Bronchial epithelial cell (primary cell): Measurements from ENCODE around the gene PARP3. TPM values are rescaled to one million over a fixed set of nuclear protein-coding genes. Genes with fewer than 3 reads are reported as not detected.
A peak's percentile ranks its signal among the peaks of the same experiment; 100 is the strongest.

Experiments used
- DNase-seq: peaks from one replicate; pipeline ENCODE4 v3.0.0-alpha.2; 2010; ENCODE audit warnings: low read depth
- FAIRE-seq: peaks from 2 replicates; lab custom pipeline; 2011; peaks lifted over from hg19 to GRCh38; lab: Jason Lieb, UNC
- H3K27me3 ChIP-seq: 2 replicates; pipeline ENCODE4 v1.5.1; 2011; ENCODE audit warnings: low read length; ENCODE audit not compliant: control insufficient read depth, insufficient read depth
- H3K36me3 ChIP-seq: 2 replicates; pipeline ENCODE4 v1.5.1; 2011; ENCODE audit warnings: low read length; ENCODE audit not compliant: control insufficient read depth, insufficient read depth
- H3K4me3 ChIP-seq: 2 replicates; pipeline ENCODE4 v1.5.1; 2011; ENCODE audit warnings: mild to moderate bottlenecking, low read depth, low read length, control low read depth
- total RNA-seq: library from RNA; depleted of rRNA; stranded (reverse); fragments of >200 nt; gene quantifications from 2 replicates; pipeline ENCODE4 v1.2.1, GENCODE V29; 2014
- TF ChIP-seq, protein P1 (sequence below): IDR thresholded peaks from 2 replicates; pipeline ENCODE4 v1.5.1; 2011; ENCODE audit warnings: mild to moderate bottlenecking, moderate library complexity, low read length, control low read depth, inconsistent platforms; ENCODE audit not compliant: insufficient read depth, severe bottlenecking

The PARP3 gene
- total RNA-seq, 1 donor from 2014 or later: 5.0 TPM

DNA sequence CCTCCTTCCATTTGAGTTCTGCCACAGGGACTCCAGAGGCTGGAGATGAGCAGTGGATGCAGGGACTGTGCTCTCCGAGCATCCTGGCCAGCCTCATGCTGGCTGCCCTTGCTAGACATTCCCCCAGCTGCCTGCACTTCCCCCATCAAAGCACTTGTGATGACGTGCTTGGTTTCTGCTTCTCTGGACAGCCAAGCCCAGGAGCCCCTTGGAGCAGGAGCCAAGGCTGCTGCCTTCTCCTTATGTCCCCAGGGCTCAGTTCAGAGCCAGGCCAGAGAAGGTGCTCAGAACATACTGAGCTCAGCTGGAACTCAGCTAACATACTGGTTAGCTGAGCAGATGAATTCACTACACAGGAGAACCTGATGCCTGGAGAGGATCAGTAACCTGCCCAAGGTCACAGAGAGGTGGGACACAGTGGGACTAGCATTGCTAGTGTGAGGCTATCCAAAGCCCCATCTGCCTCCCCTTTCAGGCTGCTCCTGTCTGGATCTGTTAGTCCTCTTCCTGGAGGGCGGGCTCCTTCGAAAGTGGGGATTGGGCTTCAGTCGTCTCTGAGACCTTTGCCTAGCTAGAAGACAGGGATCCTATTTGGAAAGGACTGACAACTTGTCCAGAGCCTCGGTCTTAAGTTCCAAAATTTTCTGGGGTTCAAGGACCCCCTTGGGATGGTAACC is 20.8 kb downstream of the PARP3 start:
- FAIRE-seq: no peak
- Histone ChIP-seq H3K27me3 (no peaks in the 10 kb centered on the region), H3K36me3 (peaks cover 1% of the 10 kb centered on the region), H3K4me3 (no peak overlapping the region)
- DNase-seq: no peak
- TF ChIP-seq, protein P1, sequence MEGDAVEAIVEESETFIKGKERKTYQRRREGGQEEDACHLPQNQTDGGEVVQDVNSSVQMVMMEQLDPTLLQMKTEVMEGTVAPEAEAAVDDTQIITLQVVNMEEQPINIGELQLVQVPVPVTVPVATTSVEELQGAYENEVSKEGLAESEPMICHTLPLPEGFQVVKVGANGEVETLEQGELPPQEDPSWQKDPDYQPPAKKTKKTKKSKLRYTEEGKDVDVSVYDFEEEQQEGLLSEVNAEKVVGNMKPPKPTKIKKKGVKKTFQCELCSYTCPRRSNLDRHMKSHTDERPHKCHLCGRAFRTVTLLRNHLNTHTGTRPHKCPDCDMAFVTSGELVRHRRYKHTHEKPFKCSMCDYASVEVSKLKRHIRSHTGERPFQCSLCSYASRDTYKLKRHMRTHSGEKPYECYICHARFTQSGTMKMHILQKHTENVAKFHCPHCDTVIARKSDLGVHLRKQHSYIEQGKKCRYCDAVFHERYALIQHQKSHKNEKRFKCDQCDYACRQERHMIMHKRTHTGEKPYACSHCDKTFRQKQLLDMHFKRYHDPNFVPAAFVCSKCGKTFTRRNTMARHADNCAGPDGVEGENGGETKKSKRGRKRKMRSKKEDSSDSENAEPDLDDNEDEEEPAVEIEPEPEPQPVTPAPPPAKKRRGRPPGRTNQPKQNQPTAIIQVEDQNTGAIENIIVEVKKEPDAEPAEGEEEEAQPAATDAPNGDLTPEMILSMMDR: no peak

DNA sequence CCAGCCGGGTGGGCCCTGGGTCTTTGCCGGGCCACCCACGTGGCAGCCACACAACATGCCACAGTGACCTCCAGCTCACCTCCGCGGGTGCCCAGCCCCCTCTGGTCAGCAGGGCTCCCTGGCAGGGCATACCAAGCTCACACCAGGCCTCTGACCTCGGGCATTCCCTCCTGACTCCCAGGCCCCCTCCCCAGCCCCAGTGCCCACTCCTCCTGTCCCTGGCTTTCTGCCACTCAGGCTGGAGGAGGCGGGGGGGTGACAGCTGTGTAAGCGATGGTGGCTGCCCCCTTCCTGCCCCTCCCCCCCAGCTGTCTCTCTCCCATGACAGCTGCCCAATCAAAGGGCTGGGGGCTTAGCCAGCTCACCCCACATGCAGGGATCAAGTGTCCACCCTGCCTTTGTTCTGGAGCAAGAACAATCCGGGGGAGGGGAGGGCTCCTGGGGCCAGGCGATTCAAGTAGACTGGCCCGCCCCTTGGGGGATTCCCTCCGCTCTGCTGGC is 21.8 kb downstream of the PARP3 start:
- FAIRE-seq: no peak

DNA sequence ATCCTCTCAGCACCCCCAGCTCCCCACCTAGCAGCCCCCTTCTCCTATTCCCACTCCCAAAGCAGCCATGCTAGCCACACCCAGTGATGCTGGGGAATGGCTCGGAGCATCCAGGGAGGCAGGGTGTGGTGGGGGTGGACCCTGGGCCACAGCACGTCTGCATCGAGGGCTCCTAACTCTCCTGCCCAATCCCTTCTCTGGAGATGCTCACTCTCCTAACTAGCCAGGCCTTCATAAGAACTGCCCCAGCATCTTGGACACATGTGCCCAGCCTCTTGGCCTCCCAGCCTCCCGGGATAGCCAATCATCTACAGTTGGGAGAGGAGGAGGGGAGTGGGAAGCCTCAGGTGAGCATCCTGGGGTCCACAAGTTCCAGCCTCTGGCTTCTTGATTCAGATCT is 22.4 kb downstream of the PARP3 start:
- Histone ChIP-seq H3K4me3 (no peak overlapping the region), H3K36me3 (no peaks in the 10 kb centered on the region), H3K27me3 (no peaks in the 10 kb centered on the region)
- FAIRE-seq (no peak), DNase-seq (no peak)
- TF ChIP-seq, protein P1: no peak

More for the DNA sequence above, 21.8 kb downstream of the PARP3 start:
- TF ChIP-seq, protein P1: no peak
- Histone ChIP-seq H3K36me3 (peaks cover 1% of the 10 kb centered on the region), H3K4me3 (no peak overlapping the region), H3K27me3 (no peaks in the 10 kb centered on the region)
- DNase-seq: no peak

DNA sequence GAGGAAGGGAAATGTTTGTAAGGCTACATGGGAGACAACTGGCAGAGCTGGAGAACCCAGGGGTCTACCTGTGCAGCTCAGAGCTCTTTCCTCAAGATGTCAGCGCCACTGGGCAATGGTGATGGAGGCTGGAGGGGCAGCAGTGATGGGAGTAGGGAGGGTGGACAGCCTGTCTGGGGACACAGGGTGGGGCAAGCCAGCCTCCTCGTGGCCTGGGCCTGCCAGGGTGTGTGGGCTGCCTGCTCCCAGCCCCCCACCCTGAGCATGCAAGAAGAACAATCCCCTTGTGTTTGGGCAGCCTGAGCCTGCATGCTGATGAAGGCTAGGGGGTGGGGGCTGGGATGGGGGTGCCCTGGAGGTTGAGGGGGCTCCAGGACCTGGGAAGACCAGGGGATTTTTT is 23.9 kb downstream of the PARP3 start:
- Histone ChIP-seq H3K36me3 (no peaks in the 10 kb centered on the region), H3K27me3 (no peaks in the 10 kb centered on the region), H3K4me3 (no peak overlapping the region)
- TF ChIP-seq, protein P1: no peak
- FAIRE-seq (peak; percentile 7), DNase-seq (no peak)

DNA sequence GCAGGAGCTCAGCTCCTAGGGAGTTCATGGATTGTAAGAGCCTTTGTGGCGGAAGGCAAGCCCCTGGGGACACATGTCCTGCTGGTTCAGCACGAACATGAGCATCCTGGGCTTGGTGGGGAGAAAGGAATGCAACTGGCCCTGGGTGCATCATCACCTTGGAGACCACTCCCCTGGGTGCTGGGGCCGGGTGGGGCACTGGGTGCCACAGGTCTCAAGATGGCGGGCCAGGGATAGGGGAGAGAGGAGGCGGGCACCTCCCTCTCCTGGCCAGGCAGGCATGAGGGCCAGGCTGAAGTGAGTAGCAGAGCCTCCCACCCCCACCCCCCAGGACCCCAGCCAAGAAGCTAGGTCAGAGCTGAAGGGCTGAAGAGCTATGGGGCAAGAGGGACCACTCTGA is 24.3 kb downstream of the PARP3 start:
- TF ChIP-seq, protein P1: no peak
- Histone ChIP-seq H3K4me3 (peak overlapping the region; percentile 52), H3K36me3 (peaks cover 1% of the 10 kb centered on the region), H3K27me3 (no peaks in the 10 kb centered on the region)
- FAIRE-seq (no peak), DNase-seq (no peak)

DNA sequence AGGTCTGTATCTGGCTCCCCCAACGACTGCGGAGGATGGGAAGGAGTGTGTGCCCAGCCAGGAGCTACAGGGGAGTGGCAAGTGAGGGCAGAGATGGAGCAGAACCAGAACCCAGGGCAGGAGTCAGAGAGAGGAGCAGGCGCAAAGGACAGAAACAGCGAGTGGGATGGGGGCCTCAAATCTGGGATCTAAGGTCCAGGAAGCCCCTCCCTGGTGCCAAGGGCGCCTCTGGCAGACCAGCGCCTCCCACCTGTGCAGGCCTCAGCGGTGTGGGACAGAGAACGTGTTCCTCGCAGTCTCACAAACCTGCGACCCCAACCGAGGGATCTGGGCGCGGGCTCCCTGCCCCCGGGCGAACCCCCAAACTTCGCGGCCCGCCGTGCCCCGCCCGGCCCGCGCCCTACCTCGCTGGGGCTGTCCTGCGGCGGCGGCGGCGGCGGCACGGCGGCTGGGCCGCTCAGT is 24.8 kb downstream of the PARP3 start:
- FAIRE-seq (no peak), DNase-seq (no peak)
- Histone ChIP-seq H3K4me3 (peak overlapping the region; percentile 52), H3K27me3 (no peaks in the 10 kb centered on the region), H3K36me3 (peaks cover 2% of the 10 kb centered on the region)
- TF ChIP-seq, protein P1: no peak
